HG03342 (cell line): Measurements from ENCODE around the gene CLCNKB.

Experiments used
- ATAC-seq: cut with Tn5 transposase; IDR thresholded peaks from one replicate; pipeline ENCODE4 v1.9.1; 2021; ENCODE audit warnings: mild to moderate bottlenecking, moderate library complexity; ENCODE audit not compliant: unreplicated experiment

Gene CLCNKB

GRCh38 chr1:16091296-16091695, 47.7 kb downstream of the CLCNKB start:
- ATAC-seq, result no peak

- ATAC-seq, result no peak
These were observed 48.7 kb downstream of the CLCNKB start for GRCh38 chr1:16092097-16092922.

- ATAC-seq, result no peak
These were observed 49.4 kb downstream of the CLCNKB start for GRCh38 chr1:16092923-16093511.

GRCh38 chr1:16093611-16094010, 50.0 kb downstream of the CLCNKB start:
- no peak for ATAC-seq

GRCh38 chr1:16094453-16095158, 51.0 kb downstream of the CLCNKB start:
- no peak for ATAC-seq

GRCh38 chr1:16095447-16095846, 51.9 kb downstream of the CLCNKB start:
- ATAC-seq, result no peak

- ATAC-seq, result no peak
These were observed 55.8 kb downstream of the CLCNKB start for GRCh38 chr1:16099412-16099811.

GRCh38 chr1:16101623-16102022, 58.0 kb downstream of the CLCNKB start:
- ATAC-seq, result no peak
